HG03196 (cell line): ENCODE results near the gene TRMT61A.

Experiments
- ATAC-seq: cut with Tn5 transposase; IDR thresholded peaks from one replicate; pipeline ENCODE4 v1.9.1; 2021; ENCODE audit not compliant: unreplicated experiment

Gene TRMT61A

GRCh38 chr14:103561381-103562178, 32.6 kb downstream of the TRMT61A start:
- ATAC-seq: peak; percentile 19

GRCh38 chr14:103562179-103562428, 33.1 kb downstream of the TRMT61A start:
- ATAC-seq: peak; percentile 30

DNA sequence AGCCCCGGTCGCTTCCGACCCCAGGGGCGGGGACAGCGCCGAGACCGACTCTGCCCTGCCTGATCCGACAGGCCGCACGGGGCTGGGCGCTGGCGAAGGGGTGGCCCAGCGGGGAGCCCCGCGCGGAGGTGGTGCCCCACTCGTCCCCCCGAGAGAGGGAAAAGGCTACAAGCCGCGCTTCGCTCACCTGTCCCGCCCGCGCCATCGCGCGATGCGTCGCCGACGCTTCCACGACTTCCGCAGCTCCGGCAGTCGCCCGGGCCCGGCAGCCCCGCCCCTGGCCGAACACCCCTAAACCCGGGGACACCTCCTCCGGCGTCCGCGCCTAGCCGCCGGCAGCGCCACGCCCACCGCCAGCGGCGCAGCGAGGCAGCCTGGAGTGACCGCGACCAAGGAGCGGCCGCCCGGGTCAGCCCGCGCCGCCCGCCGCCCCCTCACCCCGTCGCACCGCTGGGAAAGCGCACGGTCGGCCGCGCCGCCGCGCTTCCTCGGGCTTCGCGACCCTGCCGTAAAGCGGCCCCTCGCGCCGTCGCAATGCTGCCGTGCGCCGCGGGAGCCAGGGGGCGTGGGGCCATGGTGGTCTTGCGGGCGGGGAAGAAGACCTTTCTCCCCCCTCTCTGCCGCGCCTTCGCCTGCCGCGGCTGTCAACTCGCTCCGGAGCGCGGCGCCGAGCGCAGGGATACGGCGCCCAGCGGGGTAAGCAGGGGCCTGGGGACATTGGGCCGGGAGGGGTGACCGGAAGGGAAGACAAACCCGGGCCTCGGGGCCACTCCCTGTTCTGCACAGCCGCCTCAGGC, 33.6 kb downstream of the TRMT61A start, which contains the start of the genes BAG5 and COA8:
BAG5 (minus strand) TSS at position 229 of the 797 bp plus-strand sequence. CDS start 1,493 bp downstream, outside the sequence.
COA8 (plus strand) TSS at position 532 of the 797 bp plus-strand sequence; CDS start at position 574, 42 bp downstream.
- ATAC-seq: peak; percentile 72

GRCh38 chr14:103563226-103563620, 34.2 kb downstream of the TRMT61A start:
- no peak for ATAC-seq

- no peak for ATAC-seq
Observed at GRCh38 chr14:103563844-103564505, 35.0 kb downstream of the TRMT61A start.

DNA sequence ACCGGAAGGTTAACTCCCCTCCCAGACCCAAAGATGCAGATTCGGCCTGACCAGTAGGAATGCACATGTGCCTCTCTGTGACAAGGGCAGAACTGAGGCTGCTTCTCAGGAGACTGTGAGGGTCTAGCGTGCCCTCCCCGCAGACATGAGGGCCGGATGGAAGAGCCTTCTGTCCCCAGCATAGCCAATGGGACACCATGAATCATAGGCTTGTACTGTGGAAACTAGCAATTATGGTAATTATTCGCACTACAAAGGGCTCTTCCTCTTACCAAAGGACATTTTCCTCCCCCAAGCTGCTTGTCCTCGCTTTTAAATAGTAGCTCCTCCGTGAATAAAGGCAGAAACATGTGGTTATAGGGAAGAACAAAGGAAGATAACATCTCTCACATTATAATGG, 40.0 kb downstream of the TRMT61A start:
- no peak for ATAC-seq

DNA sequence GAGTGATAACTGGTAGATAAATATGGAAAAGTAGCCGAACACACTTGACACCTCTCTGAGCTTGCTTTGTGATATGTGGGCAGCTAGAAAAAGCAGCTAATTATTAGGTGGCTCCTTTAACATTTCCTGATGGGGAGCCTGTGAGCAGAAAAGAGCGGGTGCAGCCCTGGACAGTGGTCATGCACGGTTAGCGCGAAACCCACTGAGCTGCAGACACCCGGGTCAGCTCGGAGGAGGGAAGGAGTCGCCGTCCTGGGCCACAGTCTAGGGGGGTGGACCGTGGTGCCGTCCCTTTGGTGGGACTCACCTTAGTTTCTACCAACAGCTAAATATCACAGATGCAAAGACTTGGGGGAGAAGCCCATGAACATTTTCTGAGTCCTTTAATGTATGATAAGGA, 40.4 kb downstream of the TRMT61A start:
- ATAC-seq: no peak

DNA sequence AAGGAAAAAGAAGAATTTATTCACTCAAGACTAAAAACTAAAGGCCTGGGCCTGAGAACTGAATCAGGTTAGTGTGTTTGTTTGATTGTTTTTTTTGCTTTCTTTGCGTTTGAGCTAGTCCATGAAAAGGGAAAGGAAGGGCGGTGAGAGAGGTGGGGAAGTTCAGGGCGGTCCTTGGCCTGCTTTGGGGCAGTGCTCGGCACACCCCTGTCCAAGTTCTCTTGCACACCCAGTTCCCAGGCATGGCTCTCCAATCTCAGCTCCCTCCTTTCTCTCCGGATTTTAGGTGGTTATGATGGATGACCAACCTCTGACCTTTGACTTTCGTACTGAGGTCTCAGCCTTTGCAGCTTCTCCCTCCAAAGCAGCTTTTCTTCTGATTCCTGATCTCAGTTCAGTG, 45.1 kb downstream of the TRMT61A start:
- no peak for ATAC-seq

GRCh38 chr14:103574707-103575285, 45.8 kb downstream of the TRMT61A start:
- ATAC-seq: no peak

GRCh38 chr14:103576371-103577024, 47.5 kb downstream of the TRMT61A start:
- ATAC-seq: no peak

- ATAC-seq: no peak
Observed at GRCh38 chr14:103578401-103579075, 49.5 kb downstream of the TRMT61A start.

GRCh38 chr14:103581206-103581605, 52.2 kb downstream of the TRMT61A start:
- no peak for ATAC-seq

- no peak for ATAC-seq
Observed at GRCh38 chr14:103581954-103582703, 53.1 kb downstream of the TRMT61A start.

DNA sequence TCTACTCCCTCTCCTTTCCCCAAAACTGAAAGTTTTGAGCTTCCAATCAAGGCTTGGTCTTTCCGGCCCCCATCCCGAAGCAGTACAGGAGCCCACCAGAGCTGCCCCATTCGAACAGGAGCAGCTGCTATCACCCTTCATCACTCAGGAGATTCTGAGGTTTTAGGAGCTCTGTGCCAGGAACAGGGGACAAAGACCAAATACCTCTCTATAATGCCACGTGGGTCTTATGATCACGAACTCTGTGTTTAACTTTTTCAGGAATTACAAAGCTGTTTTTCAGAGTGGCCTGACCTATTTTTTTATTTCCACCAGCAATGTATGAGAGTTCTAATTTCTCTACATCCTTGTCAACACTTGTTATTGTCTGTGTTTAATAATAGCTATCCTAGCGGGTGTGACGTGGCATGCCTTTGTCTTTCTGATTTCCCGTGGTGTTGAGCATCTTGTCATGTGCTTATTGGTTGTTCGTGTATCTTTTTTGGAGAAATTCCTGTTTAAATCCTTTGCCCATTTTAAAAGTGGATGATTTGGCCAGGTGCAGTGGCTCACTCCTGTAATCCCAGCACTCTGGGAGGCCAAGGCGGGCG, 55.4 kb downstream of the TRMT61A start:
- ATAC-seq: no peak
